H9 (cell line): ENCODE results near the gene TIGD1. TPM values are rescaled to one million over a fixed set of nuclear protein-coding genes. Genes with fewer than 3 reads are reported as not detected.

ENCODE experiments used
- DNase-seq: peaks from one replicate; pipeline ENCODE4 v3.0.0-alpha.2; 2017
- H2AFZ ChIP-seq: one replicate; pipeline ENCODE4 v1.6.1; 2013; ENCODE audit warnings: mild to moderate bottlenecking, low read length, control low read depth, moderate library complexity
- H2AK5ac ChIP-seq: 2 replicates; pipeline ENCODE4 v1.6.1; 2013; ENCODE audit warnings: low read length, control low read depth, mixed read lengths; ENCODE audit not compliant: insufficient read length
- H2BK120ac ChIP-seq: one replicate; pipeline ENCODE4 v1.6.1; 2013; ENCODE audit warnings: low read depth, mild to moderate bottlenecking, low read length, control low read depth, inconsistent platforms; ENCODE audit not compliant: poor library complexity, severe bottlenecking
- H2BK12ac ChIP-seq: 2 replicates; pipeline ENCODE4 v1.6.1; 2013; ENCODE audit warnings: low read length, control low read depth, mixed read lengths, low read depth; ENCODE audit not compliant: insufficient read length
- H2BK15ac ChIP-seq: 2 replicates; pipeline ENCODE4 v1.6.1; 2013; ENCODE audit warnings: low read depth, low read length, control low read depth
- H2BK20ac ChIP-seq: one replicate; pipeline ENCODE4 v1.6.1; 2013; ENCODE audit warnings: low read depth, mild to moderate bottlenecking, low read length, control low read depth, inconsistent platforms; ENCODE audit not compliant: poor library complexity, severe bottlenecking
- H2BK5ac ChIP-seq: 2 replicates; pipeline ENCODE4 v1.6.1; 2013; ENCODE audit warnings: low read length, control low read depth, mixed read lengths; ENCODE audit not compliant: insufficient read length
- H3K14ac ChIP-seq: 2 replicates; pipeline ENCODE4 v1.6.1; 2013; ENCODE audit warnings: low read length, control low read depth; ENCODE audit not compliant: insufficient read depth
- H3K18ac ChIP-seq: 2 replicates; pipeline ENCODE4 v1.6.1; 2013; ENCODE audit warnings: low read depth, mild to moderate bottlenecking, mixed read lengths, low read length, control low read depth; ENCODE audit not compliant: insufficient read length
- H3K23ac ChIP-seq: 2 replicates; pipeline ENCODE4 v1.6.1; 2013; ENCODE audit warnings: low read length, control low read depth, mixed read lengths, low read depth; ENCODE audit not compliant: insufficient read length
- H3K23me2 ChIP-seq: 2 replicates; pipeline ENCODE4 v1.6.1; 2013; ENCODE audit warnings: low read depth, mild to moderate bottlenecking, mixed read lengths, low read length, control low read depth; ENCODE audit not compliant: insufficient read length, poor library complexity, severe bottlenecking
- H3K27ac ChIP-seq: 2 replicates; pipeline ENCODE4 v1.5.1; 2013; ENCODE audit warnings: low read length, control low read depth, mixed read lengths, low read depth; ENCODE audit not compliant: insufficient read length
- H3K27me3 ChIP-seq: 2 replicates; pipeline ENCODE4 v1.6.1; 2013; ENCODE audit warnings: low read length, control low read depth, inconsistent platforms; ENCODE audit not compliant: insufficient read depth
- H3K4ac ChIP-seq: 2 replicates; pipeline ENCODE4 v1.6.1; 2013; ENCODE audit warnings: low read depth, mild to moderate bottlenecking, control low read depth, inconsistent platforms, low read length, moderate library complexity
- H3K4me1 ChIP-seq: 2 replicates; pipeline ENCODE4 v1.6.1; 2013; ENCODE audit warnings: low read length, control low read depth, inconsistent platforms; ENCODE audit not compliant: insufficient read depth
- H3K4me2 ChIP-seq: 2 replicates; pipeline ENCODE4 v1.6.1; 2013; ENCODE audit warnings: low read length, control low read depth, mixed read lengths; ENCODE audit not compliant: insufficient read length, insufficient read depth
- H3K56ac ChIP-seq: 2 replicates; pipeline ENCODE4 v1.6.1; 2013; ENCODE audit warnings: low read depth, mild to moderate bottlenecking, mixed read lengths, low read length, control low read depth; ENCODE audit not compliant: insufficient read length
- H3K79me1 ChIP-seq: 2 replicates; pipeline ENCODE4 v1.6.1; 2013; ENCODE audit warnings: low read depth, mild to moderate bottlenecking, moderate library complexity, low read length, control low read depth, inconsistent platforms; ENCODE audit not compliant: insufficient read depth, poor library complexity, severe bottlenecking
- H3K79me2 ChIP-seq: 2 replicates; pipeline ENCODE4 v1.6.1; 2013; ENCODE audit warnings: low read length, control low read depth, inconsistent platforms; ENCODE audit not compliant: insufficient read depth
- H3K9ac ChIP-seq: 2 replicates; pipeline ENCODE4 v1.6.1; 2013; ENCODE audit warnings: low read length, control low read depth, mixed read lengths; ENCODE audit not compliant: insufficient read length; ENCODE audit errors: extremely low read depth
- H3K9me3 ChIP-seq: one replicate; pipeline ENCODE4 v1.6.1; 2013; ENCODE audit warnings: low read depth, low read length, inconsistent platforms; ENCODE audit not compliant: control insufficient read depth
- H3T11ph ChIP-seq: one replicate; pipeline ENCODE4 v1.6.1; 2013; ENCODE audit warnings: mild to moderate bottlenecking, low read length, control low read depth, inconsistent platforms
- H4K20me1 ChIP-seq: one replicate; pipeline ENCODE4 v1.6.1; 2013; ENCODE audit not compliant: control insufficient read depth, insufficient read length, insufficient read depth
- H4K5ac ChIP-seq: 2 replicates; pipeline ENCODE4 v1.6.1; 2013; ENCODE audit warnings: low read depth, mild to moderate bottlenecking, mixed read lengths, low read length, control low read depth; ENCODE audit not compliant: insufficient read length
- H4K8ac ChIP-seq: replicated peaks from 2 replicates; pipeline ENCODE4 v1.6.1; 2013; ENCODE audit warnings: low read length, control low read depth, mixed read lengths, low read depth; ENCODE audit not compliant: insufficient read length
- H4K91ac ChIP-seq: 2 replicates; pipeline ENCODE4 v1.6.1; 2013; ENCODE audit warnings: low read depth, mild to moderate bottlenecking, moderate library complexity, mixed read lengths, low read length, control low read depth; ENCODE audit not compliant: insufficient read length
- H3K27ac Mint-ChIP-seq, 3 experiments: 2 replicates in 2 of 3; 3 replicates in 1 of 3; pipeline ENCODE4 v1.8.0; 2020 to 2021; ENCODE audit warnings: mixed read lengths in 3 of 3, mild to moderate bottlenecking in 1 of 3, moderate library complexity in 1 of 3
- H3K27me3 Mint-ChIP-seq: 2 replicates; pipeline ENCODE4 v1.8.0; 2021; ENCODE audit warnings: low read depth, mild to moderate bottlenecking, moderate library complexity, mixed read lengths
- H3K36me3 Mint-ChIP-seq, 3 experiments: 2 replicates in 2 of 3; 3 replicates in 1 of 3; pipeline ENCODE4 v1.8.0; 2020 to 2021; ENCODE audit warnings: low read depth in 3 of 3, mixed read lengths in 3 of 3; ENCODE audit not compliant: insufficient read depth in 1 of 3
- H3K4me1 Mint-ChIP-seq, 2 experiments: 2 replicates each; pipeline ENCODE4 v1.8.0; 2020; ENCODE audit warnings: mixed read lengths in 2 of 2
- H3K4me3 Mint-ChIP-seq, 2 experiments: 2 replicates in 1 of 2; 3 replicates in 1 of 2; pipeline ENCODE4 v1.8.0; 2020 to 2021; ENCODE audit warnings: mild to moderate bottlenecking in 2 of 2, mixed read lengths in 2 of 2, moderate library complexity in 1 of 2
- H3K9me3 Mint-ChIP-seq, 2 experiments: 2 replicates in 1 of 2; 3 replicates in 1 of 2; pipeline ENCODE4 v1.8.0; 2020; ENCODE audit warnings: mild to moderate bottlenecking in 2 of 2, mixed read lengths in 2 of 2, moderate library complexity in 1 of 2
- WGBS: extraction: QIAGEN DNeasy Blood & Tissue Kit; methylation state at CpG from one replicate; pipeline ENCODE4 v1.1.7; 2013; ENCODE audit warnings: missing lambda C conversion rate, low lambda C conversion rate, mixed read lengths; ENCODE audit not compliant: insufficient read length; ENCODE audit errors: extremely low coverage; 5-methylcytosine and 5-hydroxymethylcytosine counted together
- total RNA-seq: library from RNA; stranded (reverse); gene quantifications from 2 replicates; pipeline ENCODE4 v1.2.1, GENCODE V29; 2021
- TF ChIP-seq, protein P1 (sequence below): fragments of 200-600 bp; sonication (generic); conservative IDR thresholded peaks from 3 replicates; pipeline ENCODE4 v1.8.0; 2021; ENCODE audit warnings: antibody characterized with exemption, mild to moderate bottlenecking

Gene TIGD1
- total RNA-seq, 1 experiment from 2014 or later = 6.3 TPM

DNA sequence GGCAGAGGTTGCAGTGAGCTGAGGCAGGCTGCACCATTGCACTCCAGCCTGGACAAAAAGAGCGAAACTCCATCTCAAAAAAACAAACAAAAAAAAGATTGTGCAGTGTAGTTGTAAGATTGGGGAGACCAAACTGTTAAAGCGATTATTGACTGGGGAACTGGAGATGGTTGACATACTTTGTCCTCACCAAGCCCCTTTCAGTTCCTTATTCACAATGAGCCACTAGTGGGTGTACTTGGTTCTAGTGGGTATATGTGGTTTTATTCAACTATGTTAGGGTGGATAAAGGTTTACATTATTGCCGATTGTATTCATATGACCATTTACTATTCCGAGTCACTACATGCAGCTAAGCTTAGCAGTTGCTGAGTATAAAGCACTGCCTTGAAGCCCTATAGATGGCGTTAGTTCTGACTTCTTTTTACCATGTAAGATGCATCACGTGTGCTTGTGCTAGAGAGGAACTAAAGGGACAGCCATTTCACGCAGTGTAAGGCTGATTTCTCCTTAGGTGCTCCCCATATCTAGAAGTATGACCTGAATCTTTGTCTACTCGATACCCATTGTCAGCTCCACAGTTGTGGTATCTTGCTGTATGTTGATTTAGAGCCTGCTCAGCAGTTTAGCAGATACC, 12.3 kb upstream of the TIGD1 start:
- Histone ChIP-seq H2BK15ac (no peak overlapping the region), H2BK120ac (no peak overlapping the region), H3K23ac (no peak overlapping the region), H2BK12ac (no peak overlapping the region), H3K27ac (no peak overlapping the region), H4K8ac (no peak overlapping the region), H3K56ac (no peak overlapping the region), H4K91ac (no peak overlapping the region), H3K4me1 (no peaks in the 10 kb centered on the region), H2AK5ac (no peak overlapping the region), H3K9me3 (no peaks in the 10 kb centered on the region), H3K79me1 (no peaks in the 10 kb centered on the region), H3K23me2 (no peaks in the 10 kb centered on the region), H4K20me1 (no peaks in the 10 kb centered on the region), H3K18ac (no peak overlapping the region), H3K79me2 (no peaks in the 10 kb centered on the region), H2BK20ac (no peak overlapping the region), H3K9ac (no peak overlapping the region), H3T11ph (no peak overlapping the region), H3K14ac (no peak overlapping the region), H2AFZ (no peak overlapping the region), H4K5ac (no peak overlapping the region), H2BK5ac (no peak overlapping the region), H3K4ac (no peak overlapping the region), H3K4me2 (no peak overlapping the region), H3K27me3 (no peaks in the 10 kb centered on the region)
- H3K27me3 Mint-ChIP-seq = no peaks in the 10 kb centered on the region
- H3K4me3 Mint-ChIP-seq = no peak overlapping the region
- H3K4me1 Mint-ChIP-seq = no peaks in the 10 kb centered on the region
- DNase-seq = no peak
- peaks cover 40 to 72% (median 72%) of the 10 kb centered on the region in 3 experiments; a peak in 6 of 7 replicates for H3K36me3 Mint-ChIP-seq
- H3K27ac Mint-ChIP-seq = peak overlapping the region in 1 of 3 experiments; percentile 31; a peak in 2 of 7 replicates
- WGBS = no CpG with 5 or more reads among the region's 8 CpGs
- TF ChIP-seq, protein P1, sequence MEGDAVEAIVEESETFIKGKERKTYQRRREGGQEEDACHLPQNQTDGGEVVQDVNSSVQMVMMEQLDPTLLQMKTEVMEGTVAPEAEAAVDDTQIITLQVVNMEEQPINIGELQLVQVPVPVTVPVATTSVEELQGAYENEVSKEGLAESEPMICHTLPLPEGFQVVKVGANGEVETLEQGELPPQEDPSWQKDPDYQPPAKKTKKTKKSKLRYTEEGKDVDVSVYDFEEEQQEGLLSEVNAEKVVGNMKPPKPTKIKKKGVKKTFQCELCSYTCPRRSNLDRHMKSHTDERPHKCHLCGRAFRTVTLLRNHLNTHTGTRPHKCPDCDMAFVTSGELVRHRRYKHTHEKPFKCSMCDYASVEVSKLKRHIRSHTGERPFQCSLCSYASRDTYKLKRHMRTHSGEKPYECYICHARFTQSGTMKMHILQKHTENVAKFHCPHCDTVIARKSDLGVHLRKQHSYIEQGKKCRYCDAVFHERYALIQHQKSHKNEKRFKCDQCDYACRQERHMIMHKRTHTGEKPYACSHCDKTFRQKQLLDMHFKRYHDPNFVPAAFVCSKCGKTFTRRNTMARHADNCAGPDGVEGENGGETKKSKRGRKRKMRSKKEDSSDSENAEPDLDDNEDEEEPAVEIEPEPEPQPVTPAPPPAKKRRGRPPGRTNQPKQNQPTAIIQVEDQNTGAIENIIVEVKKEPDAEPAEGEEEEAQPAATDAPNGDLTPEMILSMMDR = no peak; the same call in 2 of the 3 replicates
- H3K9me3 Mint-ChIP-seq = no peaks in the 10 kb centered on the region
